HCT116 (cell line): ENCODE results near the gene DAAM1. TPM values are rescaled to one million over a fixed set of nuclear protein-coding genes. Genes with fewer than 3 reads are reported as not detected.

ENCODE experiments used
- ATAC-seq: fragments of 200-7000 bp; cut with Tn5 transposase; 2 replicates; pipeline ENCODE4 v1.9.1; 2020; ENCODE audit warnings: mild to moderate bottlenecking, moderate library complexity
- BruUV-seq: library from RNA; stranded (reverse); fragments of 400-500 nt; replicated peaks from 2 replicates; lab custom pipeline; 2021; lab: Mats Ljungman, UMichigan
- CTCF ChIA-PET: fragments of 300-600 bp; sonication (Branson Sonifier 250); formaldehyde crosslinking; loops from one replicate; lab custom pipeline; 2021; ENCODE audit warnings: antibody characterized with exemption; lab: Charles Lee
- POLR2A ChIA-PET: fragments of 300-600, 350-600 bp; sonication (Branson Sonifier 250); formaldehyde crosslinking; loops from one replicate; lab custom pipeline; 2021; ENCODE audit warnings: antibody characterized with exemption; lab: Charles Lee
- RAD21 ChIA-PET, 2 experiments: fragments of 300-600 bp; sonication (Branson Sonifier 250); formaldehyde crosslinking; loops; one replicate each; lab custom pipeline; 2023; ENCODE audit warnings: low total read pairs in 2 of 2; ENCODE audit not compliant: uncharacterized antibody in 2 of 2, unreplicated experiment in 2 of 2, low non-redundant PET in 1 of 2; lab: Charles Lee
- DNase-seq: peaks from one replicate; pipeline ENCODE4 v3.0.0-alpha.2; 2010; ENCODE audit warnings: low read depth, low spot score
- H2AFZ ChIP-seq: fragments of 200-600 bp; shearing (Covaris generic), sonication (generic); 2 replicates; pipeline ENCODE4 v1.6.1; 2017; ENCODE audit warnings: low read depth, mixed run types, mixed read lengths, antibody characterized with exemption, low read length; ENCODE audit not compliant: poor library complexity, severe bottlenecking
- H3K27ac ChIP-seq: 2 replicates; pipeline ENCODE4 v1.5.1; 2012; ENCODE audit warnings: low read depth, low read length
- H3K27me3 ChIP-seq: fragments of 200-600 bp; sonication (generic); 2 replicates; pipeline ENCODE4 v1.6.1; 2016; ENCODE audit warnings: mixed run types, low read length, mixed read lengths; ENCODE audit not compliant: insufficient read depth
- H3K36me3 ChIP-seq, 2 experiments: fragments of 200-500 bp in 1 of 2; fragments of 200-600 bp in 1 of 2; sonication (Bioruptor generic) in 1 of 2; sonication (generic) in 1 of 2; 2 replicates each; pipeline versions ENCODE4 v1.5.1 to v1.6.1; 2014 to 2016; ENCODE audit warnings: low read length in 2 of 2, inconsistent platforms in 1 of 2, mixed read lengths in 1 of 2, mixed run types in 1 of 2; ENCODE audit not compliant: insufficient read depth in 2 of 2, control insufficient read depth in 1 of 2
- H3K4me1 ChIP-seq, 2 experiments: fragments of 200-600 bp in 1 of 2; sonication (generic) in 1 of 2; 2 replicates each; pipeline versions ENCODE4 v1.5.1 to v1.6.1; 2012 to 2017; ENCODE audit warnings: low read length in 2 of 2, inconsistent platforms in 1 of 2, mild to moderate bottlenecking in 1 of 2, mixed read lengths in 1 of 2, mixed run types in 1 of 2, moderate library complexity in 1 of 2; ENCODE audit not compliant: insufficient read depth in 2 of 2, control insufficient read depth in 1 of 2
- H3K4me2 ChIP-seq: fragments of 200-600 bp; sonication (generic); 2 replicates; pipeline ENCODE4 v1.6.1; 2017; ENCODE audit warnings: mixed run types, low read length, mixed read lengths
- H3K4me3 ChIP-seq, 2 experiments: fragments of 200-600 bp in 1 of 2; sonication (generic) in 1 of 2; replicated peaks in 1 of 2; 2 replicates each; pipeline ENCODE4 v1.5.1; 2011 to 2016; ENCODE audit warnings: low read length in 2 of 2, control low read depth in 1 of 2, low read depth in 1 of 2, mild to moderate bottlenecking in 1 of 2, mixed read lengths in 1 of 2, mixed run types in 1 of 2
- H3K79me2 ChIP-seq: fragments of 200-600 bp; sonication (generic); 2 replicates; pipeline ENCODE4 v1.6.1; 2017; ENCODE audit warnings: mild to moderate bottlenecking, mixed run types, low read length, moderate library complexity, mixed read lengths; ENCODE audit not compliant: insufficient read depth
- H3K9ac ChIP-seq: fragments of 200-600 bp; sonication (generic); 2 replicates; pipeline ENCODE4 v1.6.1; 2016; ENCODE audit warnings: low read length, mixed read lengths
- H3K9me2 ChIP-seq: fragments of 200-600 bp; sonication (generic), shearing (Covaris generic); 2 replicates; pipeline ENCODE4 v1.6.1; 2017; ENCODE audit warnings: mixed run types, mild to moderate bottlenecking, moderate library complexity; ENCODE audit not compliant: insufficient read depth
- H3K9me3 ChIP-seq, 2 experiments: fragments of 200-500 bp in 1 of 2; fragments of 200-600 bp in 1 of 2; sonication (Bioruptor generic) in 1 of 2; sonication (generic) in 1 of 2; 2 replicates each; pipeline ENCODE4 v1.6.1; 2014 to 2017; ENCODE audit warnings: low read length in 2 of 2, mixed read lengths in 2 of 2, inconsistent platforms in 1 of 2, low read depth in 1 of 2, mild to moderate bottlenecking in 1 of 2, mixed run types in 1 of 2, moderate library complexity in 1 of 2; ENCODE audit not compliant: control insufficient read depth in 1 of 2, insufficient read depth in 1 of 2
- H4K20me1 ChIP-seq: fragments of 200-600 bp; sonication (generic), shearing (Covaris generic); 2 replicates; pipeline ENCODE4 v1.6.1; 2017; ENCODE audit warnings: mixed run types, mild to moderate bottlenecking, moderate library complexity; ENCODE audit not compliant: insufficient read depth
- CEBPB ChIP-seq: IDR thresholded peaks from 2 replicates; pipeline ENCODE4 v1.6.1; 2012; ENCODE audit warnings: low read depth
- CTCF ChIP-seq, 3 experiments: fragments of 200-600 bp in 1 of 3; sonication (generic) in 1 of 3; IDR thresholded peaks in 2 of 3; conservative IDR thresholded peaks in 1 of 3; 2 replicates each; pipeline ENCODE4 v1.5.1; 2012 to 2017; ENCODE audit warnings: low read depth in 2 of 3, low read length in 2 of 3, antibody characterized with exemption in 1 of 3, borderline replicate concordance in 1 of 3, control low read depth in 1 of 3, mild to moderate bottlenecking in 1 of 3, mixed read lengths in 1 of 3, mixed run types in 1 of 3, moderate library complexity in 1 of 3; ENCODE audit not compliant: insufficient read depth in 1 of 3
- ELF1 ChIP-seq: IDR thresholded peaks from 2 replicates; pipeline ENCODE4 v1.6.1; 2012; ENCODE audit warnings: low read depth, borderline replicate concordance
- EZH2 ChIP-seq: fragments of 200-600 bp; sonication (generic); IDR thresholded peaks from 2 replicates; pipeline ENCODE4 v1.6.1; 2017; ENCODE audit warnings: antibody characterized with exemption, mixed run types
- FOSL1 ChIP-seq: IDR thresholded peaks from 2 replicates; pipeline ENCODE4 v1.6.1; 2012; ENCODE audit warnings: low read depth
- JUND ChIP-seq: IDR thresholded peaks from 2 replicates; pipeline ENCODE4 v1.6.1; 2012
- MAX ChIP-seq: IDR thresholded peaks from 2 replicates; pipeline ENCODE4 v1.6.1; 2012
- POLR2A ChIP-seq: IDR thresholded peaks from 2 replicates; pipeline ENCODE4 v1.7.0; 2011; ENCODE audit warnings: borderline replicate concordance; ENCODE audit not compliant: insufficient read depth, insufficient read length; ENCODE audit errors: extremely low read depth
- SP1 ChIP-seq: IDR thresholded peaks from 2 replicates; pipeline ENCODE4 v1.6.1; 2012; ENCODE audit warnings: low read depth
- TCF7L2 ChIP-seq: IDR thresholded peaks from 2 replicates; pipeline ENCODE4 v1.7.0; 2011; ENCODE audit warnings: borderline replicate concordance, inconsistent platforms; ENCODE audit not compliant: insufficient read depth, insufficient read length; ENCODE audit errors: extremely low read depth
- ZNF274 ChIP-seq: fragments of 200-500 bp; sonication (Bioruptor generic); IDR thresholded peaks from 2 replicates; pipeline ENCODE4 v1.6.1; 2014; ENCODE audit warnings: mild to moderate bottlenecking, low read depth, low read length, inconsistent platforms
- intact Hi-C: fragments of 100-400 bp; cut with micrococcal nuclease; formaldehyde crosslinking; loops from 2 replicates; pipeline ENCODE4 v1.10.0; 2022
- total RNA-seq: library from RNA; stranded (reverse); gene quantifications from one replicate; pipeline ENCODE4 v1.2.1, GENCODE V29; 2021; ENCODE audit not compliant: unreplicated experiment

Gene DAAM1
- total RNA-seq, 1 experiment from 2014 or later, result 10.7 TPM

- no peak overlapping the region for H3K9ac ChIP-seq
- ChIA-PET CTCF (no interaction called here), RAD21 (no interaction called here), POLR2A (no interaction called here)
- no peak overlapping the region for H3K4me3 ChIP-seq
- ATAC-seq, result no peak
- TF ChIP-seq CEBPB (peak; percentile 60; the same call in 1 of the 2 replicates), FOSL1 (0 out of 2 replicates have a peak, but pooled peaks have one; percentile 7), CTCF (IDR thresholded peaks at IDR 0.05 in 2 of 3, conservative IDR thresholded peaks at IDR 0.05 in 1 of 3; ENCODE audit: borderline replicate concordance in 1 of 3, insufficient read depth in 1 of 3, low read depth in 2 of 3, low read length in 2 of 3) (no peak)
- H3K4me2 ChIP-seq, result peak overlapping the region; percentile 39
- no peak overlapping the region for H2AFZ ChIP-seq
- H3K9me2 ChIP-seq, result no peaks in the 10 kb centered on the region
- no peaks in the 10 kb centered on the region for H4K20me1 ChIP-seq
- no peaks in the 10 kb centered on the region for H3K79me2 ChIP-seq
- H3K9me3 ChIP-seq, result no peaks in the 10 kb centered on the region
- no peaks in the 10 kb centered on the region for H3K27me3 ChIP-seq
- BruUV-seq, result no TSS peak
- no peak for DNase-seq
- intact Hi-C loops, result no loop called here
- H3K27ac ChIP-seq, result no peak overlapping the region
- H3K36me3 ChIP-seq, result no peaks in the 10 kb centered on the region
- peaks cover 29 to 51% of the 10 kb centered on the region in 2 experiments for H3K4me1 ChIP-seq
These were observed 93.9 kb downstream of the DAAM1 start for GRCh38 chr14:59282378-59282765.

- Histone ChIP-seq H3K27ac (no peak overlapping the region), H3K79me2 (no peaks in the 10 kb centered on the region), H3K9me2 (no peaks in the 10 kb centered on the region), H3K36me3 (no peaks in the 10 kb centered on the region), H3K4me3 (no peak overlapping the region), H3K4me1 (peaks cover 19 to 41% of the 10 kb centered on the region in 2 experiments), H2AFZ (no peak overlapping the region), H4K20me1 (no peaks in the 10 kb centered on the region), H3K27me3 (no peaks in the 10 kb centered on the region), H3K9ac (no peak overlapping the region), H3K9me3 (no peaks in the 10 kb centered on the region), H3K4me2 (no peak overlapping the region)
- CTCF ChIA-PET, result no interaction called here
- RAD21 ChIA-PET, result no interaction called here
- POLR2A ChIA-PET, result no interaction called here
- DNase-seq (no peak), ATAC-seq (no peak)
- TF ChIP-seq EZH2 (no peak), ELF1 (no peak), ZNF274 (no peak), SP1 (no peak), CTCF (IDR thresholded peaks at IDR 0.05 in 2 of 3, conservative IDR thresholded peaks at IDR 0.05 in 1 of 3; ENCODE audit: borderline replicate concordance in 1 of 3, insufficient read depth in 1 of 3, low read depth in 2 of 3, low read length in 2 of 3) (no peak), POLR2A (no peak), MAX (no peak), JUND (no peak), TCF7L2 (no peak)
- intact Hi-C loops, result no loop called here
- no TSS peak for BruUV-seq
These were observed 94.9 kb downstream of the DAAM1 start for GRCh38 chr14:59283361-59283760.
